HG02623 (cell line): ENCODE measurements around the gene VEGFB.
A peak's percentile ranks its signal among the peaks of the same experiment; 100 is the strongest.

Source experiments
- ATAC-seq: cut with Tn5 transposase; IDR thresholded peaks from one replicate; pipeline ENCODE4 v1.9.1; 2021; ENCODE audit warnings: moderate library complexity; ENCODE audit not compliant: unreplicated experiment

VEGFB gene

DNA sequence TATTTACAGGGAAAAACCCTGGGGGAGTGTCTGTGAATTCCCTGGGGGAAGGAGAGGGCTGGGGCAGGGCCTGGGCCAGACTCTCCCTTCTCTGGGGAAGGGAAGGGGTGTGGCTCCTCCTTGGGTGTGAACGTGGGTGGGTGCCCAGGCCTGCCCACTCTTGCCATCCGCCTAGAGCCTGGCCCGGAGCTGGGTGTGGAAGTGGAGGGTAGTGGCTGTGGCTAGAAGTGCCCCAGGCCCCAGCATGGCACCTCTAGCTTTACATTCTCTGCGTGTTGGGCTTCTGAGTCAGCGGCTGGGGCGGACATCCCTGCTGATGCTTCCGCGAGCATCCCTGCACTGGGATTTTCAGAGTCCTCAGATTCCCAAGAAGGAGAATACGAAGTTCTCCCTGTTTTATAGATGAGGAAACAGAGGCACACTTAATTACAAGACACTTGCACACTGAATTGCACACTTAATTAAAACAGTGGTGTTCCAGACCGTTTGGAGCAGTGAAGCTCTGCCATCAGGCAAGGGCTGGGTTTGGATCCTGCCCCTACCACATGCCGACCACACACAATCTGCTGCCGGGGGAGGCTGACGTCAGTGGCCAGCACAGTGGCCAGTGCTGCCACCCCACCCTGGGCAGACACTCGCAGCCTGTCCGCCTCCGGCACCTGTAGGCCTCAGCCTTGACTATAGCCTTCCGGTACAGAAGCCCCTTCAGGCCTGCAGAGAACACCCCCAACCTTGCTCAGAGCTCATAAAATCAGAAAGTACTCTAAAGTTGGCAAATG lies 42.5 kb downstream of the VEGFB start:
- ATAC-seq, result no peak

DNA sequence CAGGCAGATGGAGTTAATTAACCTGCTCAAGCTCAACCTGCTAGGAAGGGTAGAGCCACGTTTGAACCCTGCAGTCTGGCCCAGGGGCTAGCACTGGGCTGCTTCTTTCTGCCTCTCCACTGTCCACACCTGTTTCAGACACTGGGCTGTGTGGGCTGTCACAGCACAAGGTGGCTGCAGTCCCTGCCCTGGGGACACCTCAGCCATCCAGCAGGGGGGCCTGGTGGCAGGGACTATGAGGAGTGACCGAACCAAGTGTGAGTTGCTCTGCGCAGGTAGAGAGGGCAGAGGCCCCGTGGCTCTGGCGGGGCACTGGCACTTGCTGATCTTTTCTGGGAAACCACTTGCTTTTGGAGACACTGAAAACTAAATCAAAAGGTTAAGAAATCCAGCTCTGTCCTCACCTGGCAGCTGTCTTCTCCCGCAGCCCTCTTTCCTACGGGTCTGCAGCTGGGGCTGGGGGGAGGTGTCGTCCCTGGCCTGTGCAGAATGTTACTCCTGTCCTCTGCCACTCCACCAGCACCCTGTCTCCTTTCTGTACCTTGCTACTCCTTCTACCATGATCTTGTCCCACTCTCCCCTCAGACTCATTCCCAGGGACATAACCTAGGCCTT lies 44.3 kb downstream of the VEGFB start:
- no peak for ATAC-seq

DNA sequence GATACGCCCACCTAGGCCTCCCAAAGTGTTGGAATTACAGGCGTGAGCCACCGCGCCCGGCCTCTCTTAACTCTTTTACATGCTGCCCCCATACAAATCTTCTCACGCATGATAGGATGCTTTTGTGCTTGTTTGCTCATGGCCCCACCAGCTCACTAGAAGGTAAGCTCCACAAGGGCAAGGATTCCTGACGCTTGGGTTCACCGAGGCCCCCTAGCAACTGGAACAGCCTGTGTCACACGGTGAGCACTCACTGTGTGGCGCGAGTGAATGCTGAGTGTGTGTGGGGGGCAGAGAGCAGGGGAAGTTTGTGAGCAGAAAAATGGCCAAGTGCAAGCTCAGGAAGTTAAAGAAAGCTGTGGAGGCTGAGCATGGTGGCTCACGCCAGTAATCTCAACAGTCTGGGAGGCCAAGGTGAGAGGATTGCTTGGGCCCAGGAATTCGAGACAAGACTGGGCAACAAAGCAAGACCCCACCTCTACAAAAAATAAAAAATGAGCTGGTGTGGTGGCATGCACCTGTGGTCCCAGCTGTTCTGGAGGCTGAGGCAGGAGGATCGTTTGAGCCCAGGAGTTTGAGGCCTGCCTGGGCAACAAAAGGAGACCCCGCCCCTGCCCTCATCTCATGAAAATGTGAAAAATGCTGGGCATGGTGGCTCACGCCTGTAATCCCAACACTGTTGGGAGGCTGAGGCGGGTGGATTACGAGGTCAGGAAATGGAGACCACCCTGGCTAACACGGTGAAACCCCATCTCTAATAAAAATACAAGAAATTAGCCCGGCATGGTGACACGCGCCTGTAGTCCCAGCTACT lies 47.8 kb downstream of the VEGFB start:
- no peak for ATAC-seq

DNA sequence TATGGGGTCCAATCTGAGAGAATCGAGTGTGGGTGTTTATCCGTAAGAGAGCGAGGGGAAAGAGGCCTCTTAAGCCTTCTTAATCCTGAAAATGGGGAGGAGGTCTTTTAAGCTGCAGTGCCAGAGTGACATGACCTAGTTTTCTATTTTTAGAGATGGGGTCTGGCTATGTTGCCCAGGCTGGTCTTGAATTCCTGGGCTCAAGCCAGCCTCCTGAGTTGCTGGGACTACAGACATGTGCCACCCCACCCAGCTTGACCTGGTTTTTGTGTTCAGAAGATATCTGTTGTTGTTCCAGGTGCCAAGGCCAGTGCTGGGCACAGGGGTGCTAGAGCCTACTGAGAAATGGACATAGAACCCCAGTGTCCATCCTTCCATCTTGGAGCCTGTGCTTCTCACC lies 48.7 kb downstream of the VEGFB start:
- no peak for ATAC-seq

DNA sequence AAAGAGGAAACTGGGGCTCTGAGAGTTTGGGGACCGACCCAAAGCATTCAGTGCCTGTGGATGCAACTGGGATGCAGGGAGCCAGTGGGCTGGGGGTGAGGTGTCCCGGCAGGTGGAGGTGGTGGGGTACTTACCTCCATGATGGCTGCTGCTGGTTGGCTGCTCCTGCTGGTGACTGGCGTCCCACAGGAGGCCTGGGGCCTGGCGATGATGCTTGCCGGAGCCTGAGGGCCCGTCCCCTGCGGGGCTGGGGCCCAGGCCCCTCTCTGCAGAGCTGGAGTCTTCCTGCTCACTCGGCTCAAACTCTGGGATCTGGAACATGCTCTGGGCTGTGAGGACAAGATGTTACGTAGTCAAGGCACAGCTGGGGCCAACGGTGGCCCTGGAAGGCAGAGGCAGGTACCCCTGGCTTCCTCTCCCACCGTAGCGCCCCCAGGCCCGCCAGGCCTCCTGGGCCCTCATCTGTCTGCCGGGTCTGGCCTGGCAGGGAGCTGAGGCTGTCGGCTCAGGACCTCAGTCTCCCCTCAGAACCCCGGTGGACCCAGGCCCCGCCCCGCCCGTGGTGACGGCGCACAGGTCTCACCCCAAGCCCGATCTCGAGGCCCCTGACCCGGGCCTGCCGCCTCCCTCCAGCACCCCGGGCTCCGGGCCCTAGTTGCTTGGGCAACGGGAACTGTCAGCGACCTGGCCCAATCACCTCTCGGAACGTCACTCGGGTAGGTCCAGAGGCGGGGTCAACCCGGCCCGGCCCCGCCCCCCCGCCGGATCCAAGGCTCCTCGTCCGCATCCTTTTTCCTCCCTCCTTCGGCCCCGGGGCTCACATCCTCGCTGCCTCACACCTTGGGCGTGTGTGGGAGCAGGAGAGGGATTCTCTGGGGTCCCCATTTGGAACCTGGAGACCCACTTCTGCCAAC lies 49.9 kb downstream of the VEGFB start, which contains the start of gene BAD:
TSS of gene BAD (minus strand) at position 618 of the 914 bp plus-strand sequence. CDS start at position 321, 297 bp downstream.
- peak; percentile 54 for ATAC-seq

DNA sequence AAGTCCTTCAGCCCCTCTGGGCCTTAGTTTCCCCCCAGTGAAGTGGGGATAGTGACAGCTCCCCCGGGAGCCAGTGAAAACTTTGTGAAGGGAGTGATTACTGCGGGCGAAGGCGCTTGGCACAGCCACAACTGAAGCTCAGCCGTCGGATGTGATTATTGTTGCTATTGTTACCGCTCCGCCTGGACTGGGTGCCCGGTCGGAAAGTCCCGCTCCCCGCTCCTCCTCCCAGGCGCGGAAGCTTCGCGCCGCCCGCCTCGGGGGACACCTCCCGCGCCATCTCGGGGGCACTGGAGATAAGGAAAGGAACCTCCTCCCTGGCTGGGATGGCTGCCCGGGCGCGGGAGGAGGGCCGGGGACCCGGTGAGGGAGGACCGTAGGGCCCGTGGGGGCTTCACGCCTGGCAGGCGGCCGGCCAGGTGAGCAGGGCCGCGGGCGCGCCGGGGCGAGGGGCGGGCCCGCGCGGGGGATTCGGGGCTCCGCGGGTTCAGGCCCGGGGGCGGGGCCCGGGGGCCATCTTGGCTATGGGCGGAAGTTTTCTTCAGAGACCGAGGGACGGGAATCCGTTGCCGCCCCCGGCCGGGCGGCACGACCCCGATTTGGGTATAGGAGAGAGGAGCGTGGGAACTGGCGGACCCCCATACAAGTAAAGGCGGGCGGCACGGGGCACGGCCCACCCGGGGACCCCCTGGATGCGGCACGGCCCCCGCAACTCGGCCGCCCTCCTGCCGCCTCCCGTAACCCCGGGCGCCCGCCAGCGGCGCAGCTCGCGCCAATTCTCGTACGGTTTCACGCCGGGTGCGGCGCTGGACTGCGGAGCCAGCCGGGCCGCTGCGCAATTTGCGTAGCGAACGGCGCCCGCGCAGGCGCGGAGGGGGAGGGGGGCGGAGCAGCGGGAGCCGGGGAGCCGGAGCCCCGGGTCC lies 50.8 kb downstream of the VEGFB start, which contains the start of gene GPR137:
TSS of gene GPR137 (plus strand) at position 887 of the 923 bp plus-strand sequence. CDS start 677 bp downstream, outside the sequence.
- ATAC-seq, result peak; percentile 50

DNA sequence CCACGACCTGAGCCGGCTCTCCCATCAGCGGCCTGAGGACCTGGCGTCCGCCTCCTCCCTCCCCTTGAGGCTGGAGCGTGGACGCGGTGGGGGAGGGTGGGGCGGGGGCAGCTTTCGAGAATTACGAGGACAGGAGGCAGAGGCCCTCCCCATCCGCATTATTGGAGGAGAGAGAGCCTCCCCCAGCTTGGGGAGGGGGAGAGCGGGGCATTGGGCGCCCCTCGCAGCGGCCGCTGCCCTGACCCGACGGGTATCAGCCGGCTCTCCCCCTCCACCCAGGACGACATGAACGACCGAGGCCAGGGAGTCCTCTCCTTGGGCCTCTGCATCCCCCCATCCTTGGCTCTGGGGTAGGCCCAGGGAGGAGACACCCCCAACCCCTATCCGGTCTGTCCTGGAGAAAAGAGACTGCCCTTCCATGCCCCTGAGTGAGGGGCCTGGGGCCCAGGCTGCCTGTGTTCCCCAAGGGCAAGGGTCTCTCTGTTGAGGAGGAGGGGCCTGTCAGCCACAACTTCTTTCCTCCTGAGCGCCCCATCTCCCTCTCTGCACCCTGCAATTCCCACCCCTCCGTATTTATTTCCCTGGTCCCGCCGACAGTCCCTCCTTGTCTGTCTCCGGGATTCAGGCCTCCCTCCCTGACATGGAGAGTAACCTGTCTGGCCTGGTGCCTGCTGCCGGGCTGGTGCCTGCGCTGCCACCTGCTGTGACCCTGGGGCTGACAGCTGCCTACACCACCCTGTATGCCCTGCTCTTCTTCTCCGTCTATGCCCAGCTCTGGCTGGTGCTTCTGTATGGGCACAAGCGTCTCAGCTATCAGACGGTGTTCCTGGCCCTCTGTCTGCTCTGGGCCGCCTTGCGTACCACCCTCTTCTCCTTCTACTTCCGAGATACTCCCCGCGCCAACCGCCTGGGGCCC lies 51.8 kb downstream of the VEGFB start:
- no peak for ATAC-seq

DNA sequence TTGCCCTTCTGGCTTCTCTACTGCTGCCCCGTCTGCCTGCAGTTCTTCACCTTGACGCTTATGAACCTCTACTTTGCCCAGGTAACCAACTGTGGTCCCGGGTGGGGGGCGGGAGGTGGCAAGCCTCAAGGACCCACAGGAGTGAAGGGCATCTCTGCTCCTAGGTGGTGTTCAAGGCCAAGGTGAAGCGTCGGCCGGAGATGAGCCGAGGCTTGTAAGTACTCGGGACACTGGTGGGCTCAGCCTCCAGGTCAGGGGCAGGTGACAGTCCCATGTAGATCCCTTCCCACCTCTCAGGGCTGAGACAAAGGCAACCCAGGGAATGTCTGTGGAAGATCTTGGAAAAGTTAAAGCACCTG lies 52.4 kb downstream of the VEGFB start:
- ATAC-seq, result no peak

DNA sequence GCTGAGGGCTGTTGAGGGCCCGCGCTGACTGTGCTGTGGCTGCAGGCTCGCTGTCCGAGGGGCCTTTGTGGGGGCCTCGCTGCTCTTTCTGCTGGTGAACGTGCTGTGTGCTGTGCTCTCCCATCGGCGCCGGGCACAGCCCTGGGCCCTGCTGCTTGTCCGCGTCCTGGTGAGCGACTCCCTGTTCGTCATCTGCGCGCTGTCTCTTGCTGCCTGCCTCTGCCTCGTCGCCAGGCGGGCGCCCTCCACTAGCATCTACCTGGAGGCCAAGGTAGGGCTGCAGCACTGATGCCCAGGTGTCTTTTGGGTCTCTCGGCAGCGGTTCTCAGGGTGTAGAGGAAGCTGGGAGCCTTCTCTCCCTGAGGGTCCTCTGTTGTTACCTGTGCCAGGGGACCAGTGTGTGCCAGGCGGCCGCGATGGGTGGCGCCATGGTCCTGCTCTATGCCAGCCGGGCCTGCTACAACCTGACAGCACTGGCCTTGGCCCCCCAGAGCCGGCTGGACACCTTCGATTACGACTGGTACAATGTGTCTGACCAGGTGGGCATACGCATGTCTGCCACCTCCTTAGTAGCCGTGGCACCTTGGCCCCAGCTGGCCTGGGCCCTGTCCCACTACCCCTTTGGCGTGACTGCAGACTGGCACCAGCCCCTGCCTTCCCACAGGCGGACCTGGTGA lies 53.4 kb downstream of the VEGFB start:
- no peak for ATAC-seq

DNA sequence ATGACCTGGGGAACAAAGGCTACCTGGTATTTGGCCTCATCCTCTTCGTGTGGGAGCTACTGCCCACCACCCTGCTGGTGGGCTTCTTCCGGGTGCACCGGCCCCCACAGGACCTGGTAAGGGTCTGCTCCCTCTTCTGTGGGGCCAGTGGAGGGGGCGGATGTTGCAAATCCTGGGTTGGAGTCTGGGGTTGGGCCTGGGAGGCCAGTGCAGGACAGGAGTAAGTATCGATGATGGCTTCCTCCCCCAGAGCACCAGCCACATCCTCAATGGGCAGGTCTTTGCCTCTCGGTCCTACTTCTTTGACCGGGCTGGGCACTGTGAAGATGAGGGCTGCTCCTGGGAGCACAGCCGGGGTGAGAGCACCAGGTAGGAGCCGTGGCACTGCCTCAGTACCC lies 54.0 kb downstream of the VEGFB start:
- no peak for ATAC-seq
